OCI-LY3 (cell line): ENCODE data around the gene MARCHF9.

Experiments used
- EZH2phosphoT487 ChIP-seq: fragments of 200-600 bp; shearing (Covaris generic); IDR thresholded peaks from 2 replicates; pipeline ENCODE4 v1.6.1; 2018; ENCODE audit warnings: antibody characterized with exemption, mixed run types, low read depth
- TF ChIP-seq, protein P1 (sequence below): fragments of 200-600, 300-600 bp; sonication (generic); IDR thresholded peaks from 2 replicates; pipeline ENCODE4 v1.5.1; 2014; ENCODE audit warnings: antibody characterized with exemption, low read length, low read depth

DNA sequence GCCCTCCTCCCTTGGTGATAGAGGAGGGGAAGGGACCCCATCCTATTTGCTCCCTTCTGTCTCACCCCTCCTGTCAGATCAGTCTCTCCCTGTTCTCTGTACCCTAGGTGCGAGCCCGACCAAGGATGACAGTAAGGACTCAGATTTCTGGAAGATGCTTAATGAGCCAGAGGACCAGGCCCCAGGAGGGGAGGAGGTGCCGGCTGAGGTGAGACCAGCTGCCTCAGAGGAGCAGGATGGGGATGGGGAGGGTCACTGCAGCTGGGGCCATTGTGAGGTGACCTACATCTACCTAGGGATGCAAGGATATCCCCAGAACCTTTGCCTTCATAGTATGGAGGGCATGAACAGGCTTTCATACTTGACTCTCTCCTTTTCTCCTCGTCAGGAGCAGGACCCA lies 38.6 kb upstream of the MARCHF9 start:
- TF ChIP-seq, protein P1, sequence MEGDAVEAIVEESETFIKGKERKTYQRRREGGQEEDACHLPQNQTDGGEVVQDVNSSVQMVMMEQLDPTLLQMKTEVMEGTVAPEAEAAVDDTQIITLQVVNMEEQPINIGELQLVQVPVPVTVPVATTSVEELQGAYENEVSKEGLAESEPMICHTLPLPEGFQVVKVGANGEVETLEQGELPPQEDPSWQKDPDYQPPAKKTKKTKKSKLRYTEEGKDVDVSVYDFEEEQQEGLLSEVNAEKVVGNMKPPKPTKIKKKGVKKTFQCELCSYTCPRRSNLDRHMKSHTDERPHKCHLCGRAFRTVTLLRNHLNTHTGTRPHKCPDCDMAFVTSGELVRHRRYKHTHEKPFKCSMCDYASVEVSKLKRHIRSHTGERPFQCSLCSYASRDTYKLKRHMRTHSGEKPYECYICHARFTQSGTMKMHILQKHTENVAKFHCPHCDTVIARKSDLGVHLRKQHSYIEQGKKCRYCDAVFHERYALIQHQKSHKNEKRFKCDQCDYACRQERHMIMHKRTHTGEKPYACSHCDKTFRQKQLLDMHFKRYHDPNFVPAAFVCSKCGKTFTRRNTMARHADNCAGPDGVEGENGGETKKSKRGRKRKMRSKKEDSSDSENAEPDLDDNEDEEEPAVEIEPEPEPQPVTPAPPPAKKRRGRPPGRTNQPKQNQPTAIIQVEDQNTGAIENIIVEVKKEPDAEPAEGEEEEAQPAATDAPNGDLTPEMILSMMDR, result no peak
- no peak for TF ChIP-seq EZH2phosphoT487
